Ishikawa (cell line): ENCODE measurements around the gene UTP11.

Experiments used
- CEBPB ChIP-seq: IDR thresholded peaks from 2 replicates; pipeline ENCODE4 v1.6.1; 2012
- EGR1 ChIP-seq: IDR thresholded peaks from 2 replicates; pipeline ENCODE4 v1.6.1; 2012
- EP300 ChIP-seq: IDR thresholded peaks from 2 replicates; pipeline ENCODE4 v1.6.1; 2012; ENCODE audit warnings: borderline replicate concordance
- FOXM1 ChIP-seq: IDR thresholded peaks from 2 replicates; pipeline ENCODE4 v1.6.1; 2012; ENCODE audit warnings: low read depth, borderline replicate concordance
- NFIC ChIP-seq: IDR thresholded peaks from 2 replicates; pipeline ENCODE4 v1.6.1; 2012
- RAD21 ChIP-seq: IDR thresholded peaks from 2 replicates; pipeline ENCODE4 v1.6.1; 2012; ENCODE audit warnings: low read depth
- TAF1 ChIP-seq: IDR thresholded peaks from 2 replicates; pipeline ENCODE4 v1.6.1; 2012; ENCODE audit warnings: low read depth, mild to moderate bottlenecking
- TCF12 ChIP-seq: IDR thresholded peaks from 2 replicates; pipeline ENCODE4 v1.6.1; 2012; ENCODE audit warnings: low read depth
- YY1 ChIP-seq: IDR thresholded peaks from 2 replicates; pipeline ENCODE4 v1.6.1; 2012; ENCODE audit warnings: low read depth
- ZBTB7A ChIP-seq: IDR thresholded peaks from 2 replicates; pipeline ENCODE4 v1.6.1; 2012; ENCODE audit warnings: low read depth
- TF ChIP-seq, protein P1 (sequence below): IDR thresholded peaks from 2 replicates; pipeline ENCODE4 v1.6.1; 2012; ENCODE audit warnings: low read depth, mild to moderate bottlenecking
- TF ChIP-seq, protein P2 (sequence below): IDR thresholded peaks from 2 replicates; pipeline ENCODE4 v1.6.1; 2012

DNA sequence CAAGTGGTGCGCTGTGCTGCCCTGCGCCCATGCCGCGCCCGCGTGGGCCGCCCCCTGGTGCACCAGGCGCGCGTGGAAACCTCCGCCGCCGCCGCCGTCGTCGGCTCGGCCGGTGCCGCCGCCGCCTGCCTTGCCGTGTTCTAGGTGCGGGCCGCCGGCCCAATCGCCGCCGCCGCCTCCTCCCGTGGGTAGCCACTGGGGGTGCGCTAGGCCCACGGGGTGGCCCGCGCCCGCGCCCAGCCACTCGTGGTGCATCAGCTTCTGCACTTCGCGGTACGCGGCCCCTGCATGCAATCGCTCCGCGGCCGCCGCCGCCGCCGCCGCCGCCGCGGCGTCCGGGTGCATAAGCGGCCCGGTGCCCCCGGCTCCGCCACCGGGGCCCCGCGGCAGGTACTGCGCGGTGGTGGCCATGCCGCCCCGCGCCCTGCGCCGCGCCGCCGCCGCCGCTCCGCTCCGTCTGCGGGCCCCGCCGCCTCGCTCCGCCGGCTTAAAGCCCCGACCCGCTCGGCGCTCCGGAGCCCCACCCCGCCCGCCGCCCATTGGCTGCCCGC is 33.9 kb downstream of the UTP11 start, which contains the start of gene POU3F1:
- TF ChIP-seq CEBPB, result no peak
- TF ChIP-seq, protein P1, sequence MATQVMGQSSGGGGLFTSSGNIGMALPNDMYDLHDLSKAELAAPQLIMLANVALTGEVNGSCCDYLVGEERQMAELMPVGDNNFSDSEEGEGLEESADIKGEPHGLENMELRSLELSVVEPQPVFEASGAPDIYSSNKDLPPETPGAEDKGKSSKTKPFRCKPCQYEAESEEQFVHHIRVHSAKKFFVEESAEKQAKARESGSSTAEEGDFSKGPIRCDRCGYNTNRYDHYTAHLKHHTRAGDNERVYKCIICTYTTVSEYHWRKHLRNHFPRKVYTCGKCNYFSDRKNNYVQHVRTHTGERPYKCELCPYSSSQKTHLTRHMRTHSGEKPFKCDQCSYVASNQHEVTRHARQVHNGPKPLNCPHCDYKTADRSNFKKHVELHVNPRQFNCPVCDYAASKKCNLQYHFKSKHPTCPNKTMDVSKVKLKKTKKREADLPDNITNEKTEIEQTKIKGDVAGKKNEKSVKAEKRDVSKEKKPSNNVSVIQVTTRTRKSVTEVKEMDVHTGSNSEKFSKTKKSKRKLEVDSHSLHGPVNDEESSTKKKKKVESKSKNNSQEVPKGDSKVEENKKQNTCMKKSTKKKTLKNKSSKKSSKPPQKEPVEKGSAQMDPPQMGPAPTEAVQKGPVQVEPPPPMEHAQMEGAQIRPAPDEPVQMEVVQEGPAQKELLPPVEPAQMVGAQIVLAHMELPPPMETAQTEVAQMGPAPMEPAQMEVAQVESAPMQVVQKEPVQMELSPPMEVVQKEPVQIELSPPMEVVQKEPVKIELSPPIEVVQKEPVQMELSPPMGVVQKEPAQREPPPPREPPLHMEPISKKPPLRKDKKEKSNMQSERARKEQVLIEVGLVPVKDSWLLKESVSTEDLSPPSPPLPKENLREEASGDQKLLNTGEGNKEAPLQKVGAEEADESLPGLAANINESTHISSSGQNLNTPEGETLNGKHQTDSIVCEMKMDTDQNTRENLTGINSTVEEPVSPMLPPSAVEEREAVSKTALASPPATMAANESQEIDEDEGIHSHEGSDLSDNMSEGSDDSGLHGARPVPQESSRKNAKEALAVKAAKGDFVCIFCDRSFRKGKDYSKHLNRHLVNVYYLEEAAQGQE, result no peak
- TF ChIP-seq, protein P2, sequence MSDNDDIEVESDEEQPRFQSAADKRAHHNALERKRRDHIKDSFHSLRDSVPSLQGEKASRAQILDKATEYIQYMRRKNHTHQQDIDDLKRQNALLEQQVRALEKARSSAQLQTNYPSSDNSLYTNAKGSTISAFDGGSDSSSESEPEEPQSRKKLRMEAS, result no peak
- no peak for TF ChIP-seq EP300
- no peak for TF ChIP-seq TAF1
- no peak for TF ChIP-seq FOXM1
- TF ChIP-seq RAD21, result no peak
- TF ChIP-seq YY1, result no peak
- TF ChIP-seq EGR1, result no peak
- no peak for TF ChIP-seq TCF12
- no peak for TF ChIP-seq ZBTB7A
- no peak for TF ChIP-seq NFIC
